GM12875 (cell line): ENCODE measurements around the gene TMEM87B.
"Not testable (repeated sequence)": the region's sequence is repeated elsewhere in the genome, so short reads cannot be mapped to it uniquely, and the experiment has no call there.

Experiments used
- H3K4me3 ChIP-seq: one replicate; pipeline ENCODE4 v1.5.1; 2011; ENCODE audit warnings: low read depth, low read length, control low read depth
- CTCF ChIP-seq: IDR thresholded peaks from 2 replicates; pipeline ENCODE4 v1.5.1; 2011; ENCODE audit warnings: low read depth, mild to moderate bottlenecking, control low read depth, inconsistent platforms, low read length, moderate library complexity, borderline replicate concordance; ENCODE audit not compliant: insufficient read depth

The TMEM87B gene

DNA sequence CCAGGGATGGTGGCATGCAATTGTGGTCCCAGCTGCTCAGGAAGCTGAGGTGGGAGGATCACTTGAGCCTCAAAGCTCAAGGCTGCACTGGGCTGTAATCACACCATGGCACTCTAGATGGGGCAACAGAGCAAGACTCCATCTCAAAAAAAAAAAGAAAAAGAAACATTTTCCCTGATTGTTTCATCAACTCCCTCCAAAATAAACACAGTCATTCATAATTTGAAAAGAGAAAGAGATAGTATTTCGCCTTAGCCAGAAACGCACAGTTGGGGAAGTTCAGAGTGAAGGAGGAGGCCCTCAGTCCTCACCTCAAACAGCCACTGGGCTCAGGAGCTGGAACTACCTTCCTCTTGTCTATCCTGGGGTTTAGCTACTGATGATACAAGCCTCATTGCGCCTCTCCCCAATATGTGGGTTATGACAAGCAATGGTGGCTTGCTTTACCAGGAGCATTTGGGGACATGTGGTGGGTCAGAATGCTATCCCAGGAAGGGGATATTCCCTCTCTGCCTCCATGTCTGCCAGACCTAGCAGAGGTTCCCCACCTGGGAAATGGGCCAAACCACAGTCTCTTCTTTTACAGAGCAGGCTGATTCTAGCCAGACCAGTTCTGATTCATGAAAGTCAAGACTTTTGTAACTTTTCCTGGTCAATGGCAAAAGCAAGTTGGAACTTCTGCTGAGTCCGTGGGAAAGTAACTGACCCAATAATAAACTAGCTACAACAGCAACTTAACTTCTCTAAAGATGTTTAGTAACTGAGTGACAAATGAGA is 22.2 kb upstream of the TMEM87B start:
- TF ChIP-seq CTCF = no peak
- no peak overlapping the region for H3K4me3 ChIP-seq

GRCh38 chr2:112033600-112033999 is 21.5 kb upstream of the TMEM87B start:
- no peak overlapping the region for H3K4me3 ChIP-seq
- TF ChIP-seq CTCF = no peak

DNA sequence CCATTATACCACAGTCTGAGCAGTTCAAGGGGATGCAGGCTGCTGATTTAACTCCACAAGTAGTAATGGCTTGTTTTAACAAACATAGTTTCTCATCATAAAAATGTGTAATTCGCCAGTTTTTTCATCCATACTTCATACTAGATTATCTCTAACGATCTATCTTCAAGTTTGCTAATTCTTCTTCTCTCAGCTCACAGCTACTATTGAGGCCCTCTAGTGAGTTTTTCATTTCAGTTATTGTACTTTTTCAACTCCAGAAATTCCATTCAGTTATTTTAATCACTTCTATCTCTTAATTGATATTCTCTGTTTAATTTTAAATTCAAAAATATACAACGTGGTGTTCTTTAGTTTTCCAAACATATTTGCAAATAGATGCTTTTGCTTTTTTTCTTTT is 20.1 kb upstream of the TMEM87B start:
- TF ChIP-seq CTCF = no peak
- H3K4me3 ChIP-seq = no peak overlapping the region

DNA sequence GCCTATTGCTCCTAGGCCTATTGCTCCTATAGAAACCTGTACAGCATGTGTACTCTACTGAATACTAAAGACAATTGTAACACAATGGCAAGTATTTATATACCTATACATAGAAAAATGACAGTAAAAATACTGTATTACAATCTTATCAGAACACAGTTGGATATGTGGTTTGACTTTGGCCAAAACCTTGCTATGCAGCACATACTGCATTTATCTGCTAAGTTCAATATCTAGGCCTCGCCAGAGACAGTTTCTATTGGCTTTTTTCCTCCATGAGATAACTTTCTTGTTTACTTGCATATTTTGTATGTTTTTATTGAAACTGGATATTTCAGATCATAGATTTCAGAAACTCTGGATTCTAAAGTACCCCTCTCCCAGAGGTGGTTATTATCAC is 19.3 kb upstream of the TMEM87B start:
- no peak overlapping the region for H3K4me3 ChIP-seq
- no peak for TF ChIP-seq CTCF

DNA sequence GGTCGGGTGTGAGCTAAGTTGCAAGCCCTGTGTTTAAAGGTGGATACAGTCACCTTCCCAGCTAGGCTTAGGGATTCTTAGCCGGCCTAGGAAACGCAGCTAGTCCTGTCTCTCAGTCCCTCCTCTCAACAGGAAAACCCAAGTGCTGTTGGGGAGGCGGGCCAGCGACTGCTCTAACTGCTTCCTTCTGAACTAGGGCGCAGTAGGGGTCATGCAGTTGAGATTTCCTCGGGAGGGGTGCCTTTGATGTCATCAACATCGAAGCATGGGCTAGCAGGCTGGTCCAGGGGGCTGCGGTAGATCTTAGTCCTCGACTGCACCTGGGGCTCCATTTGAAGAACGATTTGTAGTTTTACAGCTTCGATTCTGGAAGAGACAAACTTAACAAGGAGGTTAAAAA is 15.5 kb upstream of the TMEM87B start:
- H3K4me3 ChIP-seq = not testable (repeated sequence)

DNA sequence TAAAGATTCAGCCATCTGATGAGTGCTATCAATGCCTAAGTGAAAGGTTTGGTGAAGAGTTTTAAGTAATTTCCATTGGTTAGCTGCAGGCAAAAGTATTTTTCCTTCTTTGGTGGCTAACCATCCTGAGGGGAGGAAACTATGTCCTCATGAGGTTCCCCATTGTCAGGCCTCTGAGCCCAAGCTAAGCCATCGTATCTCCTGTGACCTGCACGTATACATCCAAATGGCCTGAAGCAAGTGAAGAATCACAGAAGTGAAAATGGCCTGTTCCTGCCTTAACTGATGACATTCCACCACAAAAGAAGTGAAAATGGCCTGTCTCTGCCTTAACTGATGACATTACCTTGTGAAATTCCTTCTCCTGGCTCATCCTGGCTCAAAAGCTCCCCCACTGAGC is 15.0 kb upstream of the TMEM87B start:
- H3K4me3 ChIP-seq = not testable (repeated sequence)

DNA sequence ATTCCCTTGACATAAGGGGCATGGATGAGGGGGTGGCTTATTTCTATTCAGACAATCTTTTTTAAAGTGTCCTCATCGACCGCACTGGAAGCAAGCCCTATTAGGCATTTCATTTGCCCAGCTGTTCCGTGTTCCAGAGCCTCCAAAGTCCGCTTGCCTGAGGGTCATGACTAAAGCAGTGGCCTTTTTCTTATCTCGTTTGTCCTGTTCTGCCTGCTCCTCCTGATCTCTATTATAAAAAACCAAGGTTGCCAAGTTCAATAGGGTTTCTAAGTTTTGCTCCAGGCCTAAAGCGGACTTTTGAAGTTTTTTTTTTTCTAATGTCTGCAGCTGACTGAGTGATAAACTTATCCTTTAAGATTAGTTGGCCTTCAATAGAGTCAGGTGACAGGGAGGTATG is 13.6 kb upstream of the TMEM87B start:
- not testable (repeated sequence) for H3K4me3 ChIP-seq

DNA sequence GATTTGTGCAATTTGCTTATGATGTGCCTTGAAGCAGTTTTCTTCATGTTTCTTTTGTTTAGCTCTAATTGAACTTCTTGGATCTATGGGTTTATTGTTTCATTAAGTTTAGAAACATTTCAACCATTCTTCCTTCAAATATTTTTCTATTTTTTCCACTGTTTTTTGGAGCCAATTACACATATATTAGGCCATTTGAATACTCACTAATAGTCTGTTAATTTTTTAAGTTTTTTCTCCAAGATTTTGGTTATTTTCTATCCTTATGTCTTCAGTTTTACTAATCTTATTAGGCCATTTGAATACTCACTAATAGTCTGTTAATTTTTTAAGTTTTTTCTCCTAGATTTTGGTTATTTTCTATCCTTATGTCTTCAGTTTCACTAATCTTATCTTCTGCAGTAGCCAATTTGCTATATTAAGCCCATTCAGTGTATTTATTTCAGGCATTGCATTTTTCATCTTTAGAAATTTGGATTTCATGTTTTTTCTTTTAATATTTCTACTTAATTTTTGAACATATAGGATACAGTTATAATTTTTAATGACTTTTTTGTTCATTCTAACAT is 9.5 kb upstream of the TMEM87B start:
- no peak for TF ChIP-seq CTCF
- no peak overlapping the region for H3K4me3 ChIP-seq

GRCh38 chr2:112046231-112046630 is 8.8 kb upstream of the TMEM87B start:
- TF ChIP-seq CTCF = no peak

More at GRCh38 chr2:112046231-112046630, 8.8 kb upstream of the TMEM87B start:
- H3K4me3 ChIP-seq = no peak overlapping the region
